Vagina (tissue), 2 donors: ENCODE measurements around the gene DHX58.

Experiments used
- CTCF ChIP-seq, 3 experiments: fragments of 450-650 bp in 2 of 3; fragments of 200-600 bp in 1 of 3; sonication (generic) in 1 of 3; IDR thresholded peaks; one replicate each; pipeline ENCODE4 v1.5.1; 2017 to 2019; ENCODE audit warnings: antibody characterized with exemption in 3 of 3, mild to moderate bottlenecking in 2 of 3, moderate library complexity in 2 of 3
- POLR2A ChIP-seq, 2 donors: fragments of 450-650 bp; IDR thresholded peaks; one replicate each; pipeline ENCODE4 v1.6.1; 2017; ENCODE audit warnings: antibody characterized with exemption in 2 of 2, mild to moderate bottlenecking in 2 of 2, moderate library complexity in 2 of 2

GRCh38 chr17:42092939-42093338 is 19.6 kb downstream of the DHX58 start:
- TF ChIP-seq POLR2A (IDR thresholded peaks at IDR 0.05) (no peak), CTCF (IDR thresholded peaks at IDR 0.05) (no peak)
